ENCODE data around the gene ZSWIM4. TPM values are rescaled to one million over a fixed set of nuclear protein-coding genes. Genes with fewer than 3 reads are reported as not detected.

The ZSWIM4 gene
- total and polyA plus RNA-seq, 2 experiments from 2014 or later = 5.4 to 42.3 TPM

DNA sequence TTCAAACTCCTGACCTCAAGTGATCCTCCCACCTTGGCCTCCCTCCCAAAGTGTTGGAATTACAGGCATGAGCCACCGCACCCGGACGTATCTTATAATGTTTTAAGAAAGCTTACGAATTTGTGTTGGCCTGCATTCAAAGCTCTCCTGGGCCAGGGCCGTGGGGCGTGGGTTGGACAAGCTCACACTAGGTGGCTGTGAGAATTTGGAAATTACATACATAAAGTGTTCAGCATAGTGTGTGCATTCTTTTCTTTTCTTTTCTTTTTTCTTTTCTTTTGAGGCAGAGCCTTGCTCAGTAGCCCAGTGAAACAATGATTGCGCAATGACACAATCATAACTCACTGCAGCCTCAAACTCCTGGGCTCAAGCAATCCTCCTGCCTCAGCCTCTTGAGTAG, 2.6 kb downstream of the ZSWIM4 start:
- no peak overlapping the region for H3K4me3 Mint-ChIP-seq
- H3F3A ChIP-seq (replicated peaks; ENCODE audit: low read depth) = 0 out of 2 replicates have a peak, but pooled peaks cover 9% of the 10 kb centered on the region
- H3K36me3 Mint-ChIP-seq (ENCODE audit: low read depth) = peaks cover 17% of the 10 kb centered on the region
- H4K20me1 ChIP-seq (replicated peaks; ENCODE audit: insufficient read depth) = no peaks in the 10 kb centered on the region; the same call in 1 of the 2 replicates
- H3K27me3 Mint-ChIP-seq (ENCODE audit: insufficient read depth, low read depth, poor library complexity) = peaks cover 10% of the 10 kb centered on the region
- H3K27me3 ChIP-seq (ENCODE audit: insufficient read depth) = no peaks in the 10 kb centered on the region
- ATAC-seq = no peak
- H3K27ac ChIP-seq (ENCODE audit: low read depth) = no peak overlapping the region
- H3K4me3 ChIP-seq = no peak overlapping the region
- H3K4me1 Mint-ChIP-seq = peaks cover 4% of the 10 kb centered on the region; the same call in 2 of the 3 replicates
- H3K9me3 Mint-ChIP-seq = no peaks in the 10 kb centered on the region
- H3K9me2 ChIP-seq (ENCODE audit: insufficient read depth) = no peaks in the 10 kb centered on the region
- H3K36me3 ChIP-seq (ENCODE audit: insufficient read depth) = no peaks in the 10 kb centered on the region
- H3K27ac Mint-ChIP-seq = no peak overlapping the region
- peaks cover 11% of the 10 kb centered on the region; the same call in 1 of the 2 replicates for H3K4me1 ChIP-seq (ENCODE audit: insufficient read depth)
- peaks cover 12% of the 10 kb centered on the region for H3K79me2 ChIP-seq (replicated peaks; ENCODE audit: insufficient read depth)
- H3K4me2 ChIP-seq = no peak overlapping the region
- DNase-seq (ENCODE audit: low spot score) = no peak
- H2AFZ ChIP-seq = no peak overlapping the region
- no peak for TF ChIP-seq CREB1 (CRISPR knock-in tag; IDR thresholded peaks at IDR 0.05; ENCODE audit: low read depth)

GRCh38 chr19:13799669-13800068, 4.4 kb downstream of the ZSWIM4 start:
- H3K9me3 Mint-ChIP-seq = no peaks in the 10 kb centered on the region
- H4K20me1 ChIP-seq (replicated peaks; ENCODE audit: insufficient read depth) = no peaks in the 10 kb centered on the region; the same call in 1 of the 2 replicates
- H3K27me3 ChIP-seq (ENCODE audit: insufficient read depth) = no peaks in the 10 kb centered on the region
- H3K79me2 ChIP-seq (replicated peaks; ENCODE audit: insufficient read depth) = peaks cover 12% of the 10 kb centered on the region
- DNase-seq (ENCODE audit: low spot score) (no peak), ATAC-seq (no peak)
- H3K27me3 Mint-ChIP-seq (ENCODE audit: insufficient read depth, low read depth, poor library complexity) = peaks cover 4% of the 10 kb centered on the region
- H3K4me2 ChIP-seq = no peak overlapping the region
- no peak overlapping the region for H3K4me3 ChIP-seq
- H3K36me3 Mint-ChIP-seq (ENCODE audit: low read depth) = peaks cover 17% of the 10 kb centered on the region
- no peak overlapping the region for H3K27ac Mint-ChIP-seq
- 0 out of 2 replicates have a peak, but pooled peaks cover 5% of the 10 kb centered on the region for H3F3A ChIP-seq (replicated peaks; ENCODE audit: low read depth)
- H3K27ac ChIP-seq (ENCODE audit: low read depth) = no peak overlapping the region
- no peaks in the 10 kb centered on the region for H3K9me2 ChIP-seq (ENCODE audit: insufficient read depth)
- H3K4me1 Mint-ChIP-seq = peaks cover 1% of the 10 kb centered on the region; the same call in 1 of the 3 replicates
- H3K36me3 ChIP-seq (ENCODE audit: insufficient read depth) = no peaks in the 10 kb centered on the region
- H3K4me3 Mint-ChIP-seq = no peak overlapping the region
- H2AFZ ChIP-seq = no peak overlapping the region
- TF ChIP-seq ZNF114 (CRISPR knock-in tag; IDR thresholded peaks at IDR 0.05) (no peak), NANOG (IDR thresholded peaks at IDR 0.05; ENCODE audit: borderline replicate concordance) (no peak), CREB1 (CRISPR knock-in tag; IDR thresholded peaks at IDR 0.05; ENCODE audit: low read depth) (no peak), JUNB (IDR thresholded peaks at IDR 0.05; ENCODE audit: unreplicated experiment) (no peak), STAT1 (IDR thresholded peaks at IDR 0.05; ENCODE audit: unreplicated experiment) (no peak), ETS1 (IDR thresholded peaks at IDR 0.05) (no peak), REST (IDR thresholded peaks at IDR 0.05; ENCODE audit: unreplicated experiment) (no peak)
- H3K4me1 ChIP-seq (ENCODE audit: insufficient read depth) = peaks cover 11% of the 10 kb centered on the region; the same call in 1 of the 2 replicates

Data from GM23338 (cell line).